Ecto neural progenitor cell (in vitro differentiated cells): ENCODE results near the gene PI4KA.
"Not testable (repeated sequence)": the region's sequence is repeated elsewhere in the genome, so short reads cannot be mapped to it uniquely, and the experiment has no call there.

Experiments used
- DNase-seq: peaks from one replicate; pipeline ENCODE4 v3.0.0-alpha.2; 2018; ENCODE audit warnings: low spot score

Gene PI4KA

GRCh38 chr22:20858615-20859416 lies at the start of gene PI4KA, which contains the start of gene SNAP29:
PI4KA (minus strand) TSS chr22:20858811; CDS start chr22:20858725, 86 bp downstream.
SNAP29 (plus strand) TSS chr22:20859007; CDS start chr22:20859111, 104 bp downstream.
- peak; percentile 99 for DNase-seq

- DNase-seq, result no peak
Observed at GRCh38 chr22:20906387-20906767, 47.8 kb upstream of the PI4KA start.

- DNase-seq, result no peak
Observed at GRCh38 chr22:20905415-20906386, 47.1 kb upstream of the PI4KA start.

GRCh38 chr22:20904980-20905355 lies 46.4 kb upstream of the PI4KA start:
- DNase-seq, result no peak

GRCh38 chr22:20904008-20904979 lies 45.7 kb upstream of the PI4KA start:
- DNase-seq, result no peak

GRCh38 chr22:20903093-20903492 lies 44.5 kb upstream of the PI4KA start:
- no peak for DNase-seq

GRCh38 chr22:20901093-20902033 lies 42.8 kb upstream of the PI4KA start:
- DNase-seq, result not testable (repeated sequence)

- no peak for DNase-seq
Observed at GRCh38 chr22:20899827-20900423, 41.3 kb upstream of the PI4KA start.

- not testable (repeated sequence) for DNase-seq
Observed at GRCh38 chr22:20897737-20898136, 39.1 kb upstream of the PI4KA start.

- DNase-seq, result no peak
Observed at GRCh38 chr22:20890975-20891374, 32.4 kb upstream of the PI4KA start.

GRCh38 chr22:20889904-20890540 lies 31.4 kb upstream of the PI4KA start:
- no peak for DNase-seq

GRCh38 chr22:20889025-20889704 lies 30.6 kb upstream of the PI4KA start:
- no peak for DNase-seq

- no peak for DNase-seq
Observed at GRCh38 chr22:20887375-20887774, 28.8 kb upstream of the PI4KA start.

GRCh38 chr22:20885557-20886323 lies 27.1 kb upstream of the PI4KA start:
- DNase-seq, result peak; percentile 88

- DNase-seq, result no peak
Observed at GRCh38 chr22:20885017-20885556, 26.5 kb upstream of the PI4KA start.

GRCh38 chr22:20884454-20884853 lies 25.8 kb upstream of the PI4KA start:
- DNase-seq, result no peak

GRCh38 chr22:20882855-20883254 lies 24.2 kb upstream of the PI4KA start:
- DNase-seq, result no peak
